ENCODE measurements around the gene SDHA.
"Not testable (repeated sequence)": the region's sequence is repeated elsewhere in the genome, so short reads cannot be mapped to it uniquely, and the experiment has no call there.

DNA sequence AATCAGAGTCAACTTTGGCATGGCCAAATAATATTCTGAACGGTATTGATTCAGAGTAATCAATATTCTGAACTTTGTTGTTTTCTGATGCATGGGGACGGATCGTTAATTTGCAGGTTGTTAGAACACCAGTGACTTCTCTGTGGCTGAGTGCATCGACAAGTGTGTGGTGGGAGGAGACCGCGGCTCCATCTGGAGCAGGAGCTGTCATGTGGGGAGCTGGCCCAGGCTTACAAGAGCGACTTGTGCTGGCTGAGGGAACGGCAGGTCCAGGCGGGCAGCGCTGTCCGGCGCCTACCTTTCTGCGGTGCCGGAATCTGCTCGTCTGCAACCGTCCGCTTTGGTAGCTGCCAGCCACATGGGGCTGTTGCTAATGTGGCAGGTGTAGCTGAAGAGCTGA lies 9.3 kb downstream of the SDHA start:
- not testable (repeated sequence) for TF ChIP-seq CBX5 (CRISPR knock-in tag; IDR thresholded peaks at IDR 0.05; ENCODE audit: borderline replicate concordance); MBD4 (IDR thresholded peaks at IDR 0.05; ENCODE audit: borderline replicate concordance, low read length); NR1H2 (CRISPR knock-in tag; IDR thresholded peaks at IDR 0.05; ENCODE audit: borderline replicate concordance, low read depth)
